Measurements from ENCODE around the gene TEX12.
"Not testable (repeated sequence)": the region's sequence is repeated elsewhere in the genome, so short reads cannot be mapped to it uniquely, and the experiment has no call there.

Gene TEX12

GRCh38 chr11:112160091-112160848 lies 6.9 kb upstream of the TEX12 start:
- Mint-ChIP-seq H3K9me3 (no peaks in the 10 kb centered on the region), H3K4me1 (peaks cover 21% of the 10 kb centered on the region), H3K27me3 (peaks cover 29% of the 10 kb centered on the region), H3K27ac (no peak overlapping the region), H3K4me3 (no peak overlapping the region), H3K36me3 (peaks cover 6% of the 10 kb centered on the region)
- no peak for ATAC-seq

- H3K9me3 Mint-ChIP-seq: no peaks in the 10 kb centered on the region
- H3K36me3 Mint-ChIP-seq: peaks cover 6% of the 10 kb centered on the region
- H3K27me3 Mint-ChIP-seq: peaks cover 29% of the 10 kb centered on the region
- ATAC-seq: no peak
- H3K27ac Mint-ChIP-seq: no peak overlapping the region
- H3K4me1 Mint-ChIP-seq: peaks cover 21% of the 10 kb centered on the region
- H3K4me3 Mint-ChIP-seq: no peak overlapping the region
Observed at GRCh38 chr11:112161012-112161411, 6.2 kb upstream of the TEX12 start.

GRCh38 chr11:112162200-112162599 lies 5.0 kb upstream of the TEX12 start:
- not testable (repeated sequence) for H3K4me3 Mint-ChIP-seq, H3K27ac Mint-ChIP-seq, H3K9me3 Mint-ChIP-seq, ATAC-seq, H3K36me3 Mint-ChIP-seq
- H3K4me1 Mint-ChIP-seq: peaks cover 21% of the 10 kb centered on the region
- peaks cover 30% of the 10 kb centered on the region for H3K27me3 Mint-ChIP-seq

GRCh38 chr11:112162761-112163546 lies 4.2 kb upstream of the TEX12 start:
- ATAC-seq: no peak
- no peak overlapping the region for H3K27ac Mint-ChIP-seq
- H3K9me3 Mint-ChIP-seq: no peaks in the 10 kb centered on the region
- H3K4me3 Mint-ChIP-seq: no peak overlapping the region
- peaks cover 38% of the 10 kb centered on the region for H3K27me3 Mint-ChIP-seq
- H3K4me1 Mint-ChIP-seq: peaks cover 21% of the 10 kb centered on the region
- peaks cover 6% of the 10 kb centered on the region for H3K36me3 Mint-ChIP-seq

- peaks cover 38% of the 10 kb centered on the region for H3K27me3 Mint-ChIP-seq
- H3K4me1 Mint-ChIP-seq: peaks cover 19% of the 10 kb centered on the region
- H3K4me3 Mint-ChIP-seq: peak within 1 kb of the TSS; percentile 60
- peaks cover 6% of the 10 kb centered on the region for H3K36me3 Mint-ChIP-seq
- no peak for ATAC-seq
- H3K27ac Mint-ChIP-seq: peak within 1 kb of the TSS; percentile 21
- no peaks in the 10 kb centered on the region for H3K9me3 Mint-ChIP-seq
Observed at GRCh38 chr11:112163875-112164685, 3.1 kb upstream of the TEX12 start, which contains the start of gene IL18. TSS of gene IL18 (minus strand) at chr11:112164094. CDS start at chr11:112155053, 9,041 bp downstream.

GRCh38 chr11:112165049-112165448 lies 2.1 kb upstream of the TEX12 start:
- no peak for ATAC-seq

GRCh38 chr11:112166562-112166961 lies 610 bp upstream of the TEX12 start:
- H3K36me3 Mint-ChIP-seq: peaks cover 6% of the 10 kb centered on the region
- no peak overlapping the region for H3K4me3 Mint-ChIP-seq
- ATAC-seq: no peak
- no peaks in the 10 kb centered on the region for H3K9me3 Mint-ChIP-seq
- no peak overlapping the region for H3K27ac Mint-ChIP-seq
- H3K4me1 Mint-ChIP-seq: peaks cover 5% of the 10 kb centered on the region
- H3K27me3 Mint-ChIP-seq: peaks cover 38% of the 10 kb centered on the region

More at GRCh38 chr11:112165049-112165448, 2.1 kb upstream of the TEX12 start:
- H3K27me3 Mint-ChIP-seq: peaks cover 38% of the 10 kb centered on the region
- peaks cover 6% of the 10 kb centered on the region for H3K36me3 Mint-ChIP-seq
- no peak overlapping the region for H3K27ac Mint-ChIP-seq
- H3K9me3 Mint-ChIP-seq: no peaks in the 10 kb centered on the region
- H3K4me3 Mint-ChIP-seq: no peak overlapping the region
- H3K4me1 Mint-ChIP-seq: peaks cover 9% of the 10 kb centered on the region

- H3K36me3 Mint-ChIP-seq: no peaks in the 10 kb centered on the region
- ATAC-seq: no peak
- no peak overlapping the region for H3K27ac Mint-ChIP-seq
- H3K4me1 Mint-ChIP-seq: peaks cover 12% of the 10 kb centered on the region
- no peak overlapping the region for H3K4me3 Mint-ChIP-seq
- peaks cover 19% of the 10 kb centered on the region for H3K27me3 Mint-ChIP-seq
- no peaks in the 10 kb centered on the region for H3K9me3 Mint-ChIP-seq
Observed at GRCh38 chr11:112172362-112172994, 5.3 kb downstream of the TEX12 start.

- no peak overlapping the region for H3K4me3 Mint-ChIP-seq
- no peak overlapping the region for H3K27ac Mint-ChIP-seq
- H3K9me3 Mint-ChIP-seq: no peaks in the 10 kb centered on the region
- ATAC-seq: no peak
- H3K4me1 Mint-ChIP-seq: peaks cover 12% of the 10 kb centered on the region
- H3K27me3 Mint-ChIP-seq: peaks cover 14% of the 10 kb centered on the region
- H3K36me3 Mint-ChIP-seq: no peaks in the 10 kb centered on the region
Observed at GRCh38 chr11:112173152-112173551, 6.0 kb downstream of the TEX12 start.

- peak; percentile 59 for ATAC-seq
- no peaks in the 10 kb centered on the region for H3K9me3 Mint-ChIP-seq
- H3K27ac Mint-ChIP-seq: peak within 1 kb of the TSS; percentile 60
- H3K4me3 Mint-ChIP-seq: peak within 1 kb of the TSS; percentile 71
- H3K27me3 Mint-ChIP-seq: peaks cover 14% of the 10 kb centered on the region
- H3K36me3 Mint-ChIP-seq: no peaks in the 10 kb centered on the region
- H3K4me1 Mint-ChIP-seq: peaks cover 27% of the 10 kb centered on the region
Observed at GRCh38 chr11:112174789-112175598, 7.8 kb downstream of the TEX12 start, which contains the start of gene BCO2. TSS of gene BCO2 (plus strand) at chr11:112175512. CDS start at chr11:112175602, 90 bp downstream.

GRCh38 chr11:112175599-112175952 lies 8.4 kb downstream of the TEX12 start:
- Mint-ChIP-seq H3K36me3 (no peaks in the 10 kb centered on the region), H3K4me3 (peak overlapping the region; percentile 71), H3K27me3 (peaks cover 14% of the 10 kb centered on the region), H3K4me1 (peaks cover 28% of the 10 kb centered on the region), H3K27ac (peak overlapping the region; percentile 60), H3K9me3 (no peaks in the 10 kb centered on the region)
- no peak for ATAC-seq

GRCh38 chr11:112176077-112176476 lies 8.9 kb downstream of the TEX12 start:
- Mint-ChIP-seq H3K36me3 (no peaks in the 10 kb centered on the region), H3K4me1 (peaks cover 28% of the 10 kb centered on the region), H3K4me3 (no peak overlapping the region), H3K27me3 (peaks cover 14% of the 10 kb centered on the region), H3K9me3 (no peaks in the 10 kb centered on the region), H3K27ac (no peak overlapping the region)
- ATAC-seq: no peak

GRCh38 chr11:112177589-112177988 lies 10.4 kb downstream of the TEX12 start:
- H3K27ac Mint-ChIP-seq: no peak overlapping the region
- H3K4me3 Mint-ChIP-seq: no peak overlapping the region
- H3K36me3 Mint-ChIP-seq: no peaks in the 10 kb centered on the region
- ATAC-seq: no peak
- H3K4me1 Mint-ChIP-seq: peaks cover 30% of the 10 kb centered on the region
- no peaks in the 10 kb centered on the region for H3K9me3 Mint-ChIP-seq
- peaks cover 14% of the 10 kb centered on the region for H3K27me3 Mint-ChIP-seq

GRCh38 chr11:112178428-112178827 lies 11.3 kb downstream of the TEX12 start:
- ATAC-seq: peak; percentile 25
- H3K27me3 Mint-ChIP-seq: peaks cover 14% of the 10 kb centered on the region
- no peaks in the 10 kb centered on the region for H3K9me3 Mint-ChIP-seq
- peaks cover 37% of the 10 kb centered on the region for H3K4me1 Mint-ChIP-seq
- H3K4me3 Mint-ChIP-seq: no peak overlapping the region
- H3K36me3 Mint-ChIP-seq: no peaks in the 10 kb centered on the region
- H3K27ac Mint-ChIP-seq: no peak overlapping the region

All from stimulated activated memory B cell treated with anti-CD40 and anti-IgM and Interleukin-4, amounts not matched to agents 10 μg/mL and 1 μg/mL and 100 μg/mL, for 72 hours (primary cell).